Glomerular visceral epithelial cell (primary cell): ENCODE measurements around the gene ITPRIPL2.

Experiments used
- DNase-seq: peaks from one replicate; pipeline ENCODE4 v3.0.0-alpha.2; 2016; ENCODE audit errors: extremely low spot score

The ITPRIPL2 gene

DNA sequence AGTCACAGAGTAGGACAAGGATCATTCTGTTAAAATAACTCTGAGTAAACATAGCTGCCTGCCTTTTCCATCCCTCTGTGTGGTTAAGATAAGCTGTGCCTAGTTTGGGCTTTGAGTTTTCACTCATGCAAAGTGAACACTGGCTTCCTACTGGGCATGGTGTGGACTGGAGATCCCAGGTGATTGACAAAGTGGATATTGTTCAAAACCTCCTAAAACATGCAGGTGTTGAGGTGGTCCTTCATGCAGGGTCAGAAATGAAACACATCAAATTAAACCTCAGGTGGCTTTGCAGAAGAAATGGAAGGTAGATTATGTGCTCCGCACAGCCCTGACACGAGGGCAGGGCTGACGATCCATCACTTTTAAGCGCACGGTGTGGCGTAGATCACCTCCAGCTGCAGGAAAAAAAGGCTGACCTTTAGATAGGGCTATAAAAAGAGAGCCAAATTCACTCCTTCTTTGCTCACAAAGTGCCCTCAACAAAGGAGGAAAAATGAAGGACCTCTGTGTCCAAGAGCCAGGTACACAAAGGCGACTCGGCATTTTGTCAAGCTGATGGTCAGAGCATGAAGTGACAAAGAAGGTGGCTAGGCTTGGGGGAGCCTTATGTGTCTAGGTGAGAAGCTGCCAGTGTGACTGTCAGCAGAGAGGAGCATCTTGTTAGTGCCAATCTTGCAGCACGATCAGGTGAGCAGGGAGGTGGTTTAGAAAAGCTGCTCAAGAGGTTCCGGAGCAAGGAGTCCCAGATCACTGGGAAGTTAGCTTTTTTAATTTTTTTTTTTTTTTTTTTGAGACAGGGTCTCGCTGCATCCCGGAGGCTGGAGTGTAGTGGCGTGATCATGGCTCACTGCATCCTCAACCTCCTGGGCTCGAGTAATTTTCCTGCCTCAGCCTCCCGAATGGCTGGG is 19.9 kb upstream of the ITPRIPL2 start:
- no peak for DNase-seq

DNA sequence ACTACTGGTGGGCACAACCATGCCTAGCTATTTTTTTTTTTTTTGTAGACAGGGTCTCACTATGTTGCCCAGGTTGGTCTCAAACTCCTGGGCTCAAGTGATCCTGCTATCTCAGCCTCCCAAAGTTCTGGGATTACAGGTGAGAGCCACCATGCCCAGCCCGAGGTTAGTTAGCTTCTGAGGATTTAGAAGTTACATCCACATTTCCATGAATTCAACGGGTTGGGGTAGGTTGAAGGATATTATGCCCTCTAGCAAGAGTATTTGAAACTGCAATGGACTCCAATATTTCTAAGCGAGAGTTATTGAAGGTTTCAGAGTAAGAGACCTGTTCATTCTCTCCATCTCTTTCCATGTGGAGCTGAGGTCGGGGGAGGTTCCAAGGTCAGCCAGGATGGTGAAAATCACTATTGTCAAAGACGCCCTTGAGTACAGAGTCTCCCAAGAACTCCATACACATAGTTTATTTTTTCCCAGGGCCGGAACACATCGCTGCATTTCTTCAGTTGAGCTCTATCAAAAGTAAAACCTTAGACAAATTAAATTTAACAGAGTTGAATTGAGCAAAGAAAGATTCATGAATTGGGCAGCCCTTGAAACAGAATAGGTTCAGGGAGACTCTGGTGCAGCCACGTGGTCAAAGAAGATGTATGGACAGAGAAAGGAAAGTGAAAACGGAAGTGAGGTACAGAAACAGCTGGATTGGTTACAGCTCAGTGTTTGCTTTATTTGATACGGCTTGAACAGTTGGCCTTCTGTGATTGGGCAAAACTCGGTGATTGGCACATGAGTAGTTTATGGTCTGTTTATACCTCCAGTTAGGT is 19.0 kb upstream of the ITPRIPL2 start:
- no peak for DNase-seq

DNA sequence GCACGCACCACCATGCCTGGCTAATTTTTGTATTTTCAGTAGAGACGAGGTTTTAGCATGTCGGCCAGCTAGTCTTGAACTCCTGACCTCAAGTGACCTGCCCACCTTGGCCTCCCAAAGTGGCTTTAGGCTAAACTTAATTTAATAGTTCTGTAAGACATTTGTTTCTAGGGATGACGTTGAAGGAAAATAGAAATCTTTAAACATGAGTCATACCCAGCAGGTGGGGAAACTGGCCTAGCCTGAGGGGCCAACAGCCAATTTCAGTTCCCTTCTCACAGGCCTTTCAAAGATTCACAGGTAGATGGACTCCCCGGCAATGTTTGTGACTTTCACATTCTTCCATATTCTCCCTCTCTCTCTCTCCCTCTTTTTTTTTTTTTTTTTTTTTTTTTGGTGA is 18.1 kb upstream of the ITPRIPL2 start:
- no peak for DNase-seq

DNA sequence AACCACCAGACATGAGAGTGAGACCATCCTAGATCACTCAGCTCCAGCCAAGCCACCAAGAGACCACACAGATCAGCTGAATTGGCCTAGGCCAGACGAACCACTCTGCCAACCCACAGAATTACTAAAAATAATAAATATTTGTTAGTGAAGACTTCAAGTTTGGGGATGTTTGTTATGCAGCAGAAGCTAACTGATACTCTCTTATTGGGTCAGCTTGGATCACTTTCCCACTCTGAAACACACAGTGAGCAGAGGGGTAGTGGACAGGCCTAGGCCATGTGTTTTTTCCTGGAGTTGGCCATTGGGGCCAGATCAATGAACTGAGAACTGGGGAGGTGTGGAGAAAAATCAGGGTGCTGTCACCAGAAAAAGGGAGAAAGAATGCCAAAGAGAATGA is 15.6 kb upstream of the ITPRIPL2 start:
- no peak for DNase-seq

DNA sequence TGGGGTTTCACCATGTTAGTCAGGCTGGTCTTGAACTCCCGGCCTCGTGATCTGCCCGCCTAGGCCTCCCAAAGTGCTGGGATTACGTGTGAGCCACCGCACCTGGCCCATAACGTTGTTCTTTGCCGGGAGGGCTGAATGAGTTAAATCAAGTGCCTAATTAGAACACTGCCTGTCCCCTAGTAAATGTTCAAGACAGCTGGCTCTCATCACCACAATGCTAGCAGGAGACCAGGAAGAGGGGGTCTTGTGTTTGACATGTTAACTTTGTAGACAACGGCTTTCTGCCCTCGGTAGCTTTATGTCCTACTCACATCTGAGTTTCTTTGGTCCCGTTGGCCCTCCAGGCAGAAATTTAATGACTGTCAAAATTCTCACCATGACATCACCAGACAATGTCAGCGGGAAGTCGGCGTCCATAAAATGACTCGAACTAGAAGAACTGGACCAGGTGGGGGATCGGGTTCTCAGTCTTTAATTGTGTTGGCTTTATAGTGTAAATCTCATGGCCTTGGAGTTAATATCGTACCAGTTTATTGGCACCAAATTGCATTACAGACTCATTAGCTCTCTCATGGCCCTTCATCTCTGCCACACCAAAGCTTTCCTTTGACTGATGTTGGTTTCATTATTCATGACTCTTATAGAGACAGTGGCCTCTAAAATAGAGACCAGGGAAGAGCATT is 11.4 kb upstream of the ITPRIPL2 start:
- no peak for DNase-seq

DNA sequence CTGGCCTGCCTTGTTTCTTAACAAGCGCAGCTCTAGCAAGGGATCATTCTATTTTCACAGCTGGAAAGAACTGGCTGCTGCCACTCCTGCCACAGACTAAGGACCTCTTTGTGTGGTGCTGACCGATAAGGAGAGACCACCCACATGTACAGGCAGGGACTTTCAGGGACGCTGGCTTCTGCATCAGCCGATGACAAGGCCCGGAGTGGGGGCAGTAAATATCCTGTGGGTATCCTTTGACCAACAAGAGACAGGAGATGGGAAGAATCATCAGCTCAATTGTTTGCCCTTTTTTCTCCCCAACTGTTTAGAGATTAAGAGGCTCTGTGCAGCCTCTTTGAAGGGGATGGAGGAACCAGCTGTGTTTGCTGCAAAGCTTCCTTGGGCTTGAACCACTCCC is 9.2 kb upstream of the ITPRIPL2 start:
- DNase-seq = no peak

DNA sequence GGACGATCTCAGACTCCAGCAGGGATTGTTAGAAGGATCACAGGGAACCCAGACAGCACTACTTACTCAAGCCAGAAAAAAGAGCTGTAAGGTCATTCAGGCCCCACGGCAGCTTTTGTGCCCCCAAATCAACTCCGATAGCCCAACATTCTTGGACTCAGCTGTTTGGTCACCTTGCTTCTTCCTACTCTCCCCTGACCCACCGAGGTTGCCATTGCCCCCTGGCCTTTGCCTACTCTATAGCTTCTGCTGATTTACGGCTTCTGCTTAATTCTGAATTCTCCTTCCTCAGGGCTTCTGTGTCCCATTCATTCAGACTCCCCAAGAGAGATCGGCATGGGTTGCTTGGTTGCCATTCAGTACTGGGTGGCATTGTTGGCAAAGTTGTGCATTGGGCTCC is 8.6 kb upstream of the ITPRIPL2 start:
- no peak for DNase-seq

DNA sequence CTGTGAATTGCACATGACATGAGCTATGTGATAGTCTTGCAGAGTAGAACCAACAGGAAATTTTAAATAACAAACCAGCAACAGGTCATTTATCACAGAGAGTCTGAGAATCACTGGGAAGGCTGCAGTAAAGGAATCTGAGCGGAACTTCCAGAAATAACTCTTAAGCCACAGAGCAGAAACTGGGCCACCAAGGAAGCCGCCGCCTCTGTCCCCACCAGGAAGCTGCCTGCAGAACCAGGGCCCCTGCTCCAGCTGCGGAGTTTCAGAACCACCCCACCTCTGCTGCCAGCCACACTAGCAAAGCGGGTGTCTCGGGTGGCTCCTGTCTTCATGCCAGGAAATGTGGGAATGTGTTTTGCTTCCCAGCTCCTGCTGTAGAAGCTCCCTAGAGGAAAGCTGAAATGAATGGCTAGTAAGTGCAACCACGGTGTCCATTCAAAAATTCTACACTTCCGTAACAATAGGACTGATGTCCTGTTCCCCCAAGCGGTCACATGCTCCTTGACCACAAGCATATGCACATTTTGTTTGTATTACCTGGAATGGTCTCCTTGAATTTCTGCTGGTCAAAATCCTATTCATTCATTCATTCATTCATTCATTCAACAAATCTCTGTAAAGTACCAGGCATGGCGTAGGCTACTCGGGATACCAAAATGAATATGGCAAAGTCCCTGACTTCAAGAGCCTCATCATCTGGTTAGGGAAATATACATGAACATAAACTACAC is 7.7 kb upstream of the ITPRIPL2 start:
- peak; percentile 51 for DNase-seq

DNA sequence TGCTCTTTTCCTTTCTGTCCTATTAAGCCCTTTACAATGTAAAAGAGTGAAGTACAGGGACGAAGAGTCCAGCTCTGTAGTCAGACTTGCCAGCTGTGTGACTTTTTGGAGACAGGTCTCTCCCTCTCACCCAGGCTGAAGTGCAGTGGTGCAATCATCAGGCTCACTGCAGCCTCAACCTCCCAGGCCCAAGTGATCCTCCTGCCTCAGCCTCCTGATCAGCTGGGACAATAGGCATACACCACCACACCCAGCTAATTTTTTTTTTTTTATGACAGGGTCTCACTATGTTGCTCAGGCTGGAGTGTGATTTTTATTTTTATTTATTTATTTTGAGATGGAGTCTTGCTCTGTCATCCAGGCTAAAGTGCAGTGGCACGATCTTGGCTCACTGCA is 7.1 kb upstream of the ITPRIPL2 start:
- DNase-seq = no peak

DNA sequence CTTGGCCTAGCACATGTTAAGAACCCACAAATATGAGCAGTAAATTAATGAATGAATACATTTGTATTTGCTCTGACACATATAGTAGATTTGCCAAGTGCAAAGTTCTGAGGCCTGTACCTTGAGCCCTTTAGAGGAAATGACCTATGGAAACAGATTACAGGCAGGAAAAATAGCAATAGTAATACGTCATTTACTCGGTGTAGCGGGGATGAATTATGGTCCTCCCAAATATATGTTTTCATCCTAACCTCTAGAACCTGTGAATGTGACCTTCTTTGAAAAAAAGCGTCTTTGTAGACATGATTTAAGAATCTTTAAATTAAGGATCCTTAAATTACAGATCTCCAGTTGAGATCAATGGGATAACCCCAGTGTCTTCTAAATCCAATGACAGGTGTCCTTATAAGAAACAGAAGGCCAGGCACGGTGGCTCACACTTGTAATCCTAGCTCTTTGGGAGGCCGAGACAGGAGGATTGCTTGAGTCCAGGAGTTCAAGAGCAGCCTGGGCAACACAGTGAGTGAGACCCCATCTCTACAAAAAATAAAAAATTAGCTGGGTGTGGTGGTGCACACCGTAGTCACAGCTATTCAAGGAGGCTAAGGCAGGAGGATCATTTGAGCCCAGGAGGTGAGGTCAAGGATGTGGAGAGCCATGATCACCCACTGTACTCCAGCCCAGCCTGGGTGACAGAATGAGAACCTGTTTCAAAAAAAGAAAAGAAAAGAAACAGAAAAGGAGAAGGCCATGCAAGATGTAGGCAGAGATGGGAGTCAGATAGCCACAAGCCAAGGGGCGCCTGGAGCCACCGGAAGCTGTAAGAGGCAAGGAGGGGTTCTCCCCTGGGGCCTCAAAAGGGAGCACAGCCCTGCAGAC is 5.1 kb upstream of the ITPRIPL2 start:
- peak; percentile 28 for DNase-seq

DNA sequence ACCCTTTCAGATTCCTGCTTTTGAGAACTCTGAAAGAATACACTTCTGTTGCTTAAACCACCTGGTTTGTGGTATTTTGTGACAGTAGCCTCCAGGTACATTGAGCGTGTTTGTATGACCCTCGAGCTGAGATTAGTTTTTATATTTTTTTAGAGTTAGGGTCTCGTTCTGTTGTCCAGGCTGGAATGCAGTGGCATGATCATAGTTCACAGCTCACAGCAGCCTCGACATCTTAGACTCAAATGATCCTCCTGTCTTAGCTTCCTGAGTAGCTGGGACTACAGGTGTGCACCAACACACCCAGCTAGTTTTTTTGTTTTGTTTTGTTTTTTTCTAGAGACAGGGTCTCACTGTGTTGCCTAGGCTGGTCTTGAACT is 4.5 kb upstream of the ITPRIPL2 start:
- no peak for DNase-seq

DNA sequence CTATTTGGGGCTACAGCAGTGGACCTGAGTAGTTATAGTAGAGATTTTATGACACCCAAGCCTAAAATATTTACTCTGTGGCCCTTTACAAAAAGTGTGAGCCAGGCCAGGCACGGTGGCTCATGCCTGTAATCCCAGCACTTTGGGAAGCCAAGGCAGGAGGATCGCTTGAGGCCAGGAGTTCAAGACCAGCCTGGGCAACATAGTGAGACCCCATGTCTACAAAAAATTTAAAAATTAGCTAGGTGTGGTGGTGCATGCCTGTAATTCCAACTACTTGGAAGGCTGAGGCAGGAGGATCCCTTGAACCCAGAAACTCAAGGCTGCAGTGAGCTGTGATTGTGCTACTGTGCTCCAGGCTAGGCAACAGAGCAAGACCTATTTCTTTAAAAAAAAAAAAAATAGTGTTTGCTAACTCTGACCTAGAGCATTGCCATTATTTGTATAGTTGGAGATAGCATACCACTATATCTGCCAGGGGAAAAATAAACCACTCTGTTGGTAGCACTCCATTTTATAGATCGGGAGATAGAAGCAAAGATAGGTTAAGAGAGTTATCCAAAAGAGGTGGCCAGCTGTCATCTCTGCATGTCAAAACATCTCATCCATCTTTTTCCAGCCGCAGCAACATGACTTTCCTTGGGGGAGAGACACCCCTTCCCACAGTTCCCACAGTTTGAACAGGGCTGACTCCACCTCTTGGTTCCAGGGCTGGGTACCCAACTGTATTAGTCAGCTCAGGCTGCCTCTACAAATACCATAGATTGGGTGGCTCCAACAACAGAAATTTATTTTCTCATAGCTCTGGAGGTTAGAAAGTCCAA is 3.0 kb upstream of the ITPRIPL2 start:
- DNase-seq = no peak

DNA sequence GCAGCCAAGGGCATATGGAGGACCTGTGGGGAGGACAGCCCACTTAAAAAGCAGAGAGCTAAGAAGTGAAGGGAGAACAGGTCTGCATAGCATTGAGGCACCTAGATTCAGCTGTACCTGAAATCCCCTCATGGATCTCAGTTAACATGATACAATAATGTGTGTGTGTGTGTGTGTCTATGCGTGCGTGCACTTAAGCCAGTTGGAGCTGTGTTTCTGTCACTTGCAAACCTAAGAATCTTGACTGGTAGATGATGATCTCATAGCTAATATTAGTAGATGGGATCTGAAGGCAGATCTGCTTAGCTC is 1.7 kb upstream of the ITPRIPL2 start:
- DNase-seq = no peak

DNA sequence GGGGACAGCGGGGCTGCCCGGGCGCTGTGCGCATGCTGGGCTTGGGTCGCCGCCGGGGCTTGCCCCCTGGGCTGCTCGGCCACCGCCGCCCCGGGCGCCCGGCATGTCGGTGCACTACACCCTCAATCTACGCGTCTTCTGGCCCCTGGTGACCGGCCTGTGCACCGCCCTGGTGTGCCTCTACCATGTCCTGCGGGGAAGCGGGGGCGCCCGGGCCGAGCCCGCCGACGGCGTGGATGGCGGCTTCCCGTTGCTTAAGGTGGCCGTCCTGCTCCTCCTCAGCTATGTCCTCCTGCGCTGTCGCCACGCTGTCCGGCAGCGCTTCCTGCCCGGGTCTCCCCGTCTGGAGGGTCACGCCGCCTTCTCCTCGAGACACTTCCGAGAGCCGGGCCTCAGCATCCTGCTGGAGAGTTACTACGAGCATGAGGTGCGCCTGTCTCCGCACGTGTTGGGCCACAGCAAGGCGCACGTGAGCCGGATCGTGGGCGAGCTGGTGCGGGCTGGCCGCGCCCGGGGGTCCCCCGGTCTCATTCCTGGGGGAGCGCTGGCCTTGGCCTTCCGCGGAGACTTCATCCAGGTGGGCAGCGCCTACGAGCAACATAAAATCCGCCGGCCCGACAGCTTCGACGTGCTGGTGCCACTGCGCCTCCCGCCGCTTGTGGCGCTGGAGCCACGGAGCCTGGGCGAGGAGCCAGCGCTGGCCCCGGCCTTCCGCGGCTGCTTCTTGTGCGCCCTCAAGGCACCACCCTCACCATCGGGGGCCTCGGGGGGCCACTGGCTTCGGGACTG is 789 bp downstream of the ITPRIPL2 start:
- DNase-seq = peak; percentile 40

DNA sequence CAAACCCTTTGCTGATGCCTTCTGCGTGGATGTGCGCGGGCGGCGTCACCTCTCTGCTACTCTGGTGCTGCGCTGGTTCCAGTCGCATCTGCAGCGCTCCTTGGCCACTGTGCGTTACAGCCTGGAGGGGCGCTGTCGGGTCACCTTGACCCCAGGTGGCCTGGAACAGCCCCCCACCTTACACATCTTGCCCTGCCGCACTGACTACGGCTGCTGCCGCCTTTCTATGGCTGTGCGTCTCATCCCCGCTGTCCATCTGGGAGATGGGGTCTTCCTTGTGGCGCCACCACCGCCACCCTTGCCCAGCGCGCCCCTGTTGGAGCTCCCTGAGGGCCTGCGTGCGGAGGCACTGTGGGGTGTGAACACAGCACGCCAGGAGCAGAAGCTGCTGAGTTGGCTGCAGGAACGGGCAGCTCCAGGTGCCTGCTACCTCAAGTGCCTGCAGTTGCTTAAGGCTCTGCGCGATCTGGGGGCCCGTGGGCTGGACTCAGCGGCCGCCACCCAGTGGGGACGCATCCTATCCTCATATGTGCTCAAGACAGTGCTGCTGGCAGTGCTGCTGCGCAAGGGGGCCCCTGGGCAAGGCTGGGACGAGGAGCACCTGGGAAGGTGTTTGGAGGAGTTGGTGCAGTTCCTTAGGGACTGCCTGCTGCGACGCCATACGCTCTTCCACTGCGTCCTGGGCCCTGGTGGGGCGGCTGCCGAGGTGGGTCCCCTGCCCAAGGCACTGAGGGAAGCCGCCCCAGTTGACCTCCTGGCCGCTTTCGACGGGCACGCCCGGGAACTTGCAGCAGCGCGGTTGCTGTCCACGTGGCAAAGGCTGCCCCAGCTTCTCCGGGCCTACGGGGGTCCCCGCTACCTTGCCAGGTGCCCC is 1.6 kb downstream of the ITPRIPL2 start:
- DNase-seq = no peak

DNA sequence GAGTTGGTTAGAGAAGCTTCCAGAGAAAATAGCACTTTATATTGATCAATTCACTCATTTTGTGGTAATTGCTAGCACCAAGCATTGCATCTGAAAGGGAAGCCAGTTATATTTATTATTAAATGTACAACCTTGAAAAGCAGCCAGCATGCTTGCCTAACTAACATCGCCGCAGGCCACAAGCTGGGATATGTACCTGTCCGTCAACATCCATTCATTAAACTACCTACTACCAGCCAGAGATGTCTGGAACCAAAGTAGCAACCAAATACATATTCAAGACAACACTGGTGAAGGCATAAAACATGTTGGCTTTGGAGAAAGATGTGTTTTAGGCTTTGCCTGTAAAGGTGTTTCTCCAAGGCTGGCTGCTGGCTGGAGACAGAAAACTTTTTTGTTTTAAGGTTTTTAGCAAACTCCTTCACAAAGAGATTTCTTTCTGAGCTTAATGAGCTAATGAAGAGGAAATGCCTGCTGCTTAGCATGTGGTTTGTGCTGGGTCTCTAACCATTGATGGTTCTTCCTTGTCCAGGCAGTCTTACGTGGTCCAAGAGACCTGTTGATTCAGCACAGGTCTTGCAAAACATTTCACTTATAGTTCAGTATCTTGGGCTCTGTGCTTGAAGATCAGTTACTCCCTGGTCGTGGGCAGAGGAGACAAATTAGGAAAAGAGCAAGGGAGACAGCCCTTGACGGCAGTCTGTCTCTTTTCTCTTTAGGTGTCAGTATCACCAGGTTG is 3.1 kb downstream of the ITPRIPL2 start:
- DNase-seq = no peak

DNA sequence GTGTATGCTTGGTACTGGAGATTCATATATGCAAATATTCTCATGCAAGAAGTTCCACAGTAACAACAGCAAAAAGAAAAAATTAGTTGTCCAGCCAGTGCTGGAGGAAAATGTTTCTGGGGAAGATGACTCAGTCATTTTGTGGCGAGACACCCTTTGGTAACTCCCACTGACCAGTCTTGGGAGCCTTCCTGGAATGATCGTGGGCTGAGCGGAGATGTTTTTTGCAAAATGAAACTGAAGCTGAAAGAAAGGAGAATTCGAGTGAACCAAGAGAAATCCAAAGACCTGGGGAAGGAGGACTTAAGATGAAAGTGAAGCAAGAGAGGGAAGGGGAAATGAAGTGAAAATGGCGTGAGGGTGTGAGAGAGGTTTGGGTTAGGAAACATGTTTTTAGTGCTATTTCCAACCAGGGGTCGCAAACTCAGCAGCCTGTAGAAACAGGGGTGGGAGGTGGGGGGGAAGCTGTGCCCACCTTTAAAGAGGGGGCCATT is 5.2 kb downstream of the ITPRIPL2 start:
- peak; percentile 78 for DNase-seq
